Measurements from ENCODE around the gene SMIM28. TPM values are rescaled to one million over a fixed set of nuclear protein-coding genes. Genes with fewer than 3 reads are reported as not detected.
A peak's percentile ranks its signal among the peaks of the same experiment; 100 is the strongest.

SMIM28 gene
- total RNA-seq, 1 donor from 2014 or later: not detected

- no peak for DNase-seq (ENCODE audit: low spot score)
Measured at GRCh38 chr6:138374230-138374629, 3.5 kb upstream of the SMIM28 start.

- no peak for DNase-seq (ENCODE audit: low spot score)
Measured at GRCh38 chr6:138374815-138375214, 2.9 kb upstream of the SMIM28 start.

- DNase-seq (ENCODE audit: low spot score): no peak
Measured at GRCh38 chr6:138377042-138377441, 663 bp upstream of the SMIM28 start.

GRCh38 chr6:138378463-138378862, 758 bp downstream of the SMIM28 start:
- DNase-seq (ENCODE audit: low spot score): no peak

- DNase-seq (ENCODE audit: low spot score): no peak
Measured at GRCh38 chr6:138382498-138383265, 5.0 kb downstream of the SMIM28 start.

GRCh38 chr6:138383776-138384175, 6.1 kb downstream of the SMIM28 start:
- no peak for DNase-seq (ENCODE audit: low spot score)

GRCh38 chr6:138386897-138387296, 9.2 kb downstream of the SMIM28 start:
- no peak for DNase-seq (ENCODE audit: low spot score)

- no peak for DNase-seq (ENCODE audit: low spot score)
Measured at GRCh38 chr6:138387577-138388368, 10.1 kb downstream of the SMIM28 start.

- DNase-seq (ENCODE audit: low spot score): no peak
Measured at GRCh38 chr6:138389551-138389950, 11.8 kb downstream of the SMIM28 start.

- DNase-seq (ENCODE audit: low spot score): no peak
Measured at GRCh38 chr6:138393871-138394783, 16.4 kb downstream of the SMIM28 start.

GRCh38 chr6:138396709-138397108, 19.0 kb downstream of the SMIM28 start:
- DNase-seq (ENCODE audit: low spot score): no peak

GRCh38 chr6:138397128-138398122, 19.7 kb downstream of the SMIM28 start:
- DNase-seq (ENCODE audit: low spot score): no peak

- no peak for DNase-seq (ENCODE audit: low spot score)
Measured at GRCh38 chr6:138400326-138400725, 22.6 kb downstream of the SMIM28 start.

- no peak for DNase-seq (ENCODE audit: low spot score)
Measured at GRCh38 chr6:138401960-138402837, 24.5 kb downstream of the SMIM28 start.

GRCh38 chr6:138402838-138403187, 25.1 kb downstream of the SMIM28 start:
- no peak for DNase-seq (ENCODE audit: low spot score)

- peak; percentile 25 for DNase-seq (ENCODE audit: low spot score)
Measured at GRCh38 chr6:138403324-138403800, 25.7 kb downstream of the SMIM28 start.

- peak; percentile 96 for DNase-seq (ENCODE audit: low spot score)
Measured at GRCh38 chr6:138403801-138404665, 26.3 kb downstream of the SMIM28 start, which contains the start of gene HEBP2. TSS of gene HEBP2 (plus strand) at chr6:138404223. CDS start at chr6:138404496, 273 bp downstream.

- DNase-seq (ENCODE audit: low spot score): no peak
Measured at GRCh38 chr6:138404666-138405337, 27.1 kb downstream of the SMIM28 start.

Data from mucosa of gallbladder (tissue), 1 donor.